Measurements from ENCODE around the gene GFM1.

DNA sequence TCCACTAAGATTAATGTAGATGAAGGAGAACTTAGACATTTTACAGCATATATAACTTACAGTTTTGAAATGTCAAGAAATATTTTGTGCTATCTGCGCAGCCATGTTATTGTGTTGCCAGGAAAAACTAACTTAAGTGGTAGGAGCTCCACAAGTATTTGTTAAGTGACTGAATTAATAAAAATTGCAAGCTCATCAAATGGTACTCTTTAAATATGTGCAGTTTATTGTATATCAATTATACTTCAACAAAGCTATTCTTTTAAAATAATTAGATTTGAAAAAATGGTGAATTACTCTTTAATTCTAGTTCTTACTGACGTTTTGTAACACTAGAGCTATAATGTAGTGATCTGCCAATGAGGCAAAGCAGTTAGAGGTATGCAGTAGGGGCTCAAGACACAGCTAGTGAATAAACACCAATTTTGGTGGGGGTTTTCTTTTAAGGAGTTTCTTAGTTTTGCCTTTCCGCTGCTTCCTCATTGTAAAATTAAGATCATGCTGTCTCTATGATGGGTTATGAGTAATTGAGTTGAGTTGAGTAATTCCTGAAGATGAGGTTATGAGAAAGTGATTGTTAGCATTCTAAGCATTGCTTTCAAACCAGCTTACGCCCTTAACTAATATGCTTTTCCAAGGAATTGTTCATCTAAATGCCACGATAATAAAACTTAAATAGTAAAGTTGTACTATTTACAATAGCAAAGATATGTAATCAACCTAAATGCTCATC lies 39.1 kb downstream of the GFM1 start:
- TF ChIP-seq, protein P1, sequence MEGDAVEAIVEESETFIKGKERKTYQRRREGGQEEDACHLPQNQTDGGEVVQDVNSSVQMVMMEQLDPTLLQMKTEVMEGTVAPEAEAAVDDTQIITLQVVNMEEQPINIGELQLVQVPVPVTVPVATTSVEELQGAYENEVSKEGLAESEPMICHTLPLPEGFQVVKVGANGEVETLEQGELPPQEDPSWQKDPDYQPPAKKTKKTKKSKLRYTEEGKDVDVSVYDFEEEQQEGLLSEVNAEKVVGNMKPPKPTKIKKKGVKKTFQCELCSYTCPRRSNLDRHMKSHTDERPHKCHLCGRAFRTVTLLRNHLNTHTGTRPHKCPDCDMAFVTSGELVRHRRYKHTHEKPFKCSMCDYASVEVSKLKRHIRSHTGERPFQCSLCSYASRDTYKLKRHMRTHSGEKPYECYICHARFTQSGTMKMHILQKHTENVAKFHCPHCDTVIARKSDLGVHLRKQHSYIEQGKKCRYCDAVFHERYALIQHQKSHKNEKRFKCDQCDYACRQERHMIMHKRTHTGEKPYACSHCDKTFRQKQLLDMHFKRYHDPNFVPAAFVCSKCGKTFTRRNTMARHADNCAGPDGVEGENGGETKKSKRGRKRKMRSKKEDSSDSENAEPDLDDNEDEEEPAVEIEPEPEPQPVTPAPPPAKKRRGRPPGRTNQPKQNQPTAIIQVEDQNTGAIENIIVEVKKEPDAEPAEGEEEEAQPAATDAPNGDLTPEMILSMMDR (conservative IDR thresholded peaks at IDR 0.05; ENCODE audit: low read depth, low read length): no peak
- no peak for TF ChIP-seq EZH2 (IDR thresholded peaks at IDR 0.05; ENCODE audit: borderline replicate concordance, low read depth, low read length, poor library complexity, severe bottlenecking)
